SK-N-MC (cell line): ENCODE measurements around the gene SLC35F3.

Experiments used
- EZH2 ChIP-seq: fragments of 200-600 bp; sonication (generic); IDR thresholded peaks from one replicate; pipeline ENCODE4 v1.6.1; 2017; ENCODE audit warnings: antibody characterized with exemption
- FOXP2 ChIP-seq: optimal IDR thresholded peaks from 2 replicates; pipeline ENCODE3; 2011; ENCODE audit warnings: mild to moderate bottlenecking, moderate library complexity; ENCODE audit not compliant: insufficient read depth; ENCODE audit errors: extremely low read length, control extremely low read depth
- POLR2AphosphoS5 ChIP-seq: IDR thresholded peaks from 2 replicates; pipeline ENCODE4 v1.6.1; 2012; ENCODE audit warnings: mild to moderate bottlenecking, low read depth, low read length, borderline replicate concordance

- TF ChIP-seq POLR2AphosphoS5 (no peak), EZH2 (no peak), FOXP2 (no peak)
These were observed 318.2 kb downstream of the SLC35F3 start for GRCh38 chr1:234222561-234223280.
